ENCODE data around the gene GRIK1.
A peak's percentile ranks its signal among the peaks of the same experiment; 100 is the strongest.
"Not testable (repeated sequence)": the region's sequence is repeated elsewhere in the genome, so short reads cannot be mapped to it uniquely, and the experiment has no call there.

The GRIK1 gene

DNA sequence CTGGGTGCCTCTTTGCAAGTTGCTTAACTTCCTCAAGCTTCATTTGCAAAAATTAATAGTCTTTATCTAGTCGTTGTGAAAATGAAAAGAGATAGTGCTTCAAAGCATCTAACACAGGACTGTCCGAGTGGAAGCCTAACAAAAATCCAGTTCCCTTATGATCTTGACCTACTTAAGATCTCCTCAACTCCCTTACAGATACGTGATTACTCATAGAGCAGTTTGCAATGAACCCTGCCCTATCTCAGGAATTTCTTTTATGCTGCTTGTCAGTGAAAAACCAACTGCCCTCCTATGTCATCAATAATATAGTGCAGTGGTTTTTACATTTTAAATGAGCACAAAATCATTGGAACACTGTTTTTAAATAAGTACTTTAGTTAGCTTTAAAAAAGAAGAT is 326.8 kb downstream of the GRIK1 start:
- DNase-seq (ENCODE audit: insufficient read length) = no peak
- no peak for FAIRE-seq
- no peak for TF ChIP-seq POLR2A (IDR thresholded peaks at IDR 0.05; ENCODE audit: low read depth, low read length)
- TF ChIP-seq POLR2AphosphoS5 (IDR thresholded peaks at IDR 0.05; ENCODE audit: low read depth, low read length) = no peak
- no peak for TF ChIP-seq TAF1 (IDR thresholded peaks at IDR 0.05; ENCODE audit: borderline replicate concordance, low read depth, low read length)

DNA sequence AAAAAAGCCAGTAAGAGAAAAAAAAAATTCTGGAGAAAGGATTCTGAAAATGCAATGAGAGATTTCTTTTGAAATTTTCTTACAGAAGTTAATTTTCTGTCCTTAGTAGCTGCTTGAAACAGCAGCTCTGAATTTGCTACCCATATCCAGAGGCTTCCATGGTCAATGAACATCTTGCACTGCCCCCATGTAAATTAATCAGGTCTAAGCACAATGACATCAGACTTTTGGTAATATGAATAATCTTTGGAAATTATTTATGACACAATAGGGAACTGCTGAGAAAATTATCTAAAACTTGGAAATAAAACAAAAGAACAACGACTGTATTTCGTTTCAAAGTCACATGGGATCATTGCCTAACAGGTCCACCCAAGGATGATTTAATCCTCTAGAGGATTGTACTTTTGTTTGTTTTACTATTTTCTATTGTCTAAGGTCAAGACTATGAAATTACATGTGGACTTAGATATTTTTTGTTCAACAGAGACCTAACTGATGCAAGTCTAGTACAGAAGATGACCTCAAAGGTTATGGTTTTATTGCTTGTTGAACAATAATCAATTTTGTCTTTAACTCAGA is 328.9 kb downstream of the GRIK1 start:
- DNase-seq (ENCODE audit: insufficient read length) (no peak), FAIRE-seq (no peak)
- TF ChIP-seq POLR2AphosphoS5 (IDR thresholded peaks at IDR 0.05; ENCODE audit: low read depth, low read length) (no peak), TAF1 (IDR thresholded peaks at IDR 0.05; ENCODE audit: borderline replicate concordance, low read depth, low read length) (no peak), POLR2A (IDR thresholded peaks at IDR 0.05; ENCODE audit: low read depth, low read length) (no peak)

DNA sequence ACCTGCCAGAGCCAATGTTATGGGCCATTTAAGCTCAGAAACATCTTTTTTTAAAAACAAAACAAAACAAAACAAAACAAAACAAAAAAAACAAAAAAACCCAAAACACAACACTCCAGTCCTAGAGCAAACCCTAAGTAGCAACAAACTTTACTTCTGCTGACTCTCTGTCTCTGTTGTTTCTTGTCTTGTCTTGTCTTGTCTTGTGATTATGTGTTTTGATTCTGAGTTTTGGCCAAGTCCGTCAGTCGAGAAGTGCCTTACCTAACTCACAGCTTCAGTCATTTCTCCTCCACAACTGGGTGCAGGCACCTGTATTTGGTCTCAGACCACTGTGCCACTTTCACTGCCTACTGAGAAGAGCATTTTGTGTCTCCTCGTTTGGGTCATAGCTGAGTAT is 333.2 kb downstream of the GRIK1 start:
- FAIRE-seq (peak; percentile 14), DNase-seq (ENCODE audit: insufficient read length) (no peak)
- no peak for TF ChIP-seq TAF1 (IDR thresholded peaks at IDR 0.05; ENCODE audit: borderline replicate concordance, low read depth, low read length)
- TF ChIP-seq POLR2AphosphoS5 (IDR thresholded peaks at IDR 0.05; ENCODE audit: low read depth, low read length) = no peak
- TF ChIP-seq POLR2A (IDR thresholded peaks at IDR 0.05; ENCODE audit: low read depth, low read length) = no peak

DNA sequence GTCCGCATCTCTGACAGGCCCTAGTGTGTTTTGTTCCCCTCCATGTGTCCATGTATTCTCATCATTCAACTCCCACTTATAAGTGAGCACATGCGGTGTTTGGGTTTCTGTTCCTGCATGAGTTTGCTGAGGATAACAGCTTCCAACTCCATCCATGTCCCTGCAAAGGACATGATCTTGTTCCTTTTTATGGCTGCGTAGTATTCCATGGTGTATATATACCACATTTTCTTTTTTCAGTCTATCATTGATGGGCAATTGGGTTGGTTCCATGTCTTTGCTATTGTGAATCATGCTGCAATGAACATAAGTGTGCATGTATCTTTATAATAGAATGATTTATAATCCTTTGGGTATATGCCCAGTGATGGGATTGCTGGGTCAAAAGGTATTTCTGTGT is 334.6 kb downstream of the GRIK1 start:
- FAIRE-seq; DNase-seq (ENCODE audit: insufficient read length): not testable (repeated sequence)

DNA sequence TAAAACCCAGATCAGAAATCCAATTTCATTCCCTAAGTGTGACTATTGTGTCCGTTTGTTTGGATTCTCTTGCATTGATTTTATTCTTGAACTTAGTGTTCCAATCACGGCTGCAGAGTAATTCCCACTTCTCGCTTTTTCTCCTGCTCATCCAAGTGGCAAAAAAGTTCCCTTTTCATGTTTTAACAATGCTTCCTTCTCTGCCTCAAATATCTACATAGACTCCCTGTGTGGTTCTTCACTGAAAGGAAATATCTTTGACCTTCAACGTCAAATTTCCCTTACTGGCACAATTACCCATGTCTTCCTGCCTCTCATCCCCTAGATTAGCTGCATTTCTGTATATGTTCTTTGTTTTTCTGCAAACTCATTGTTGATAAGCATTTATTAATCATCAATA is 335.7 kb downstream of the GRIK1 start:
- TF ChIP-seq TAF1 (IDR thresholded peaks at IDR 0.05; ENCODE audit: borderline replicate concordance, low read depth, low read length) = no peak
- no peak for TF ChIP-seq POLR2AphosphoS5 (IDR thresholded peaks at IDR 0.05; ENCODE audit: low read depth, low read length)
- TF ChIP-seq POLR2A (IDR thresholded peaks at IDR 0.05; ENCODE audit: low read depth, low read length) = no peak
- DNase-seq (ENCODE audit: insufficient read length) (no peak), FAIRE-seq (no peak)

DNA sequence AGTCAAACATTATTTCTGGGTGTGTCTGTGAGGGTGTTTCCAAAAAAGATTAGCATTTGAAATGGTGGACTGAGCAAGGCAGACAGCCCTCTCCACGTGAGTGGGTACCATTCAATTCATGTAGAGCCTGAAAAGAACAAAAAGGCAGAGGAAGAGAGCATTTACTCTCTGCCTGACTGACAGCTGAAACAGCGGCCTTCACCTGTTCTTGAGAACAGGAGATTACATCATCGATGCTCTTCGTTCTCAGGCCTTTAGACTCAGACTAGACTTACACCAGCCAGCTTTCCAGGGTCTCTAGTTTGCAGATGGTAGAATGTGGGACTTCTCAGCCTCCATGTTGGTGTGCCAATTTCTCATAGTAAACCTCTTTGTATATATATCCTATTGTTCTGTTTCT is 338.7 kb downstream of the GRIK1 start:
- FAIRE-seq (no peak), DNase-seq (ENCODE audit: insufficient read length) (no peak)
- TF ChIP-seq TAF1 (IDR thresholded peaks at IDR 0.05; ENCODE audit: borderline replicate concordance, low read depth, low read length) = no peak
- no peak for TF ChIP-seq POLR2A (IDR thresholded peaks at IDR 0.05; ENCODE audit: low read depth, low read length)
- no peak for TF ChIP-seq POLR2AphosphoS5 (IDR thresholded peaks at IDR 0.05; ENCODE audit: low read depth, low read length)

DNA sequence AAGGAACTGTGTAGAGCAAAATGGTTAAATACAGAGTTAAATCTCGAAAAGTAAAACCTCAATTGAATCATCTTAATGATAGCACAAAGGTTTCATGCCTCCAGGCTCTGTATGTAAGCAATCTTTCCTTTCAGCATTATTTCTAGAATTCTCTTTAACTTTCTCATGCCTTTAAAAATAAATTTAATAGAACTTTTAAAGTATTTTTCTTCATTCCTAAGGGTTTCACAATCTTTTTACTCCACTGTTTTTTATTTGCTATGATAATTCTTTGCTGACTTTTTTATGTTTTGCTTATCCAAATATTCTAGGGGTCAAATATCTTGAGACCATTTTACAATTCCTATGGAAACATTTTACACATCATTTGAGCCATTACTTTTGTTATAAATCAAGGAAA is 353.1 kb downstream of the GRIK1 start:
- no peak for TF ChIP-seq POLR2AphosphoS5 (IDR thresholded peaks at IDR 0.05; ENCODE audit: low read depth, low read length)
- TF ChIP-seq POLR2A (IDR thresholded peaks at IDR 0.05; ENCODE audit: low read depth, low read length) = no peak
- TF ChIP-seq TAF1 (IDR thresholded peaks at IDR 0.05; ENCODE audit: borderline replicate concordance, low read depth, low read length) = no peak
- no peak for FAIRE-seq
- no peak for DNase-seq (ENCODE audit: insufficient read length)

DNA sequence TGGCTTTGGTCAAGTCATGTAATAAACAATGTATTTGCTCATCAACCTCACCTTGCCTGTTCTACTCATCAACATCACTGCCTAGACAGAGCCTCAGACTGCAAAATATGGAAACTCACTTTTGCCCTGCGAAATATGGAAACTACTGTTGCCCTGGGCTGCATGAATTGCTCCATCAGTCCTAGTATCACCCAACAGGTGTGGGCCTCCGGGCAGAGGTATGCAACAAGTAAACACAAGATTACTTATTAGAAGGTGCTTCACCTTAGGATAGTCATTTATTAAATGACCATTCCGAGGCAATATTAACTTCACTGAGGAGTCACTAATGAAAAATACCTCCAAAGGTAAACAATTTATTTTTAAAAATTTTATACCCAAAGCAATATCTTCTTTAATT is 354.3 kb downstream of the GRIK1 start:
- DNase-seq (ENCODE audit: insufficient read length) = no peak
- no peak for FAIRE-seq
- TF ChIP-seq POLR2A (IDR thresholded peaks at IDR 0.05; ENCODE audit: low read depth, low read length) = no peak
- TF ChIP-seq TAF1 (IDR thresholded peaks at IDR 0.05; ENCODE audit: borderline replicate concordance, low read depth, low read length) = no peak
- no peak for TF ChIP-seq POLR2AphosphoS5 (IDR thresholded peaks at IDR 0.05; ENCODE audit: low read depth, low read length)

DNA sequence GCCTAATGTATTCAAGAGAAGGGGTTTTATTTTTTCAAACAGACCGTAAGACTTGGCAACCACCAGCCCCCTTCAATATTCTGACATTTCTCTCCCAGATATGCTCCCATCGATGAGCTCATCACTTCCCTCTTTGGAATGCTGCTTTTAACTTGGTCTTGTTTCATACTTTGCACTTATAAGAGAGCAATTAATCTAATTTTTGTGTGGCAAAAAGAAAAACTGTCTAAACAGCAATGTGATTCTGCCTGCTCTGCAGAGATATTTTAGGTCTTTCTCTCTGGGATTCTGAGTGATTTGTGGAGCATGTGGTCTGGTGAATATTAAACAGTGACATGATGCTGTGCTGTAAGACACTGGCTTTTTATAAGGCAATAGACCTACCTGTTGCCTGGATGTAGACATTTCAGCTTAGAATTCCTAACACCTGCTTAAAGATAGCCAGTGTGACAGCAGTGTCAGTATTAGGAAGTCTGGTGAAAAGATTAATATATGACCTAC is 356.3 kb downstream of the GRIK1 start:
- no peak for DNase-seq (ENCODE audit: insufficient read length)
- no peak for FAIRE-seq
- no peak for TF ChIP-seq POLR2AphosphoS5 (IDR thresholded peaks at IDR 0.05; ENCODE audit: low read depth, low read length)
- no peak for TF ChIP-seq TAF1 (IDR thresholded peaks at IDR 0.05; ENCODE audit: borderline replicate concordance, low read depth, low read length)
- no peak for TF ChIP-seq POLR2A (IDR thresholded peaks at IDR 0.05; ENCODE audit: low read depth, low read length)

DNA sequence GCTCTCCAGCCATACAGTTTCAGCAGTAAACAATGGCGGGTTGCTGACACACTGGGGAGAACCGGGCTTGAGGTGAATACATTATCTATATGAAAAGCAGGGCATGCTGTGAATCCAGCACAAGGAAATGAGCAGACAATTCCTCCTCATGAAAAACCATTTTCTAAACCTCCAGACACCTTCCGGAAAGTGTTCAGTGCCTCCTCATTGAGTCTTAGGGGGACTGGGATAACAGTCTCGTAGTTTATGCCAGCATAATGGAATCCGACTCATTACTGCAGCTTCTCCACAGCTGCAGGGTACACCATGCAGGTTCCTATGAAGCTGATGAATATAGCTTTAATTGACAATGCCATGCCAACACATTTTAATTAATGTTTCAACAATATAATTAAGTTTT is 356.9 kb downstream of the GRIK1 start:
- TF ChIP-seq POLR2AphosphoS5 (IDR thresholded peaks at IDR 0.05; ENCODE audit: low read depth, low read length) (no peak), POLR2A (IDR thresholded peaks at IDR 0.05; ENCODE audit: low read depth, low read length) (no peak), TAF1 (IDR thresholded peaks at IDR 0.05; ENCODE audit: borderline replicate concordance, low read depth, low read length) (no peak)
- DNase-seq (ENCODE audit: insufficient read length) = no peak
- no peak for FAIRE-seq

DNA sequence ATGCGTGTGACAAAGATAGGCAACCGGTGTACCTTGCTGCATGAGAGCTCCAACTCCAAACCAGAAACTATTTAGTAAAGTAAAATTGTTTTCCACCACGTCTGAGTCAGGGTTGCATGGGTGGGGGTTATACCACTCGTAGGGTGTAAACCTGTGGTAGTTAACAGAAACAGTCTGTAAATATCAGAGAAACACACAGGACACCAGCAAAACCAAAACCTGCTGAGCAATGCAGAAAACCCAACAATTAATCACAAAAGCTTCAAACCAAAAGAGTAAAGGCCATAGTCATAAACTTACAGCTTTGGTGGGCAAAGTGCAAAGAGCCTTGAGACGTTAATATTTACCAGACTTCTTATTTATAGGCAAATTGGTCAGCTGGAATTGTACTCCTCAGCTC is 358.4 kb downstream of the GRIK1 start:
- TF ChIP-seq POLR2A (IDR thresholded peaks at IDR 0.05; ENCODE audit: low read depth, low read length) (no peak), POLR2AphosphoS5 (IDR thresholded peaks at IDR 0.05; ENCODE audit: low read depth, low read length) (no peak), TAF1 (IDR thresholded peaks at IDR 0.05; ENCODE audit: borderline replicate concordance, low read depth, low read length) (no peak)
- DNase-seq (ENCODE audit: insufficient read length) = no peak
- no peak for FAIRE-seq

DNA sequence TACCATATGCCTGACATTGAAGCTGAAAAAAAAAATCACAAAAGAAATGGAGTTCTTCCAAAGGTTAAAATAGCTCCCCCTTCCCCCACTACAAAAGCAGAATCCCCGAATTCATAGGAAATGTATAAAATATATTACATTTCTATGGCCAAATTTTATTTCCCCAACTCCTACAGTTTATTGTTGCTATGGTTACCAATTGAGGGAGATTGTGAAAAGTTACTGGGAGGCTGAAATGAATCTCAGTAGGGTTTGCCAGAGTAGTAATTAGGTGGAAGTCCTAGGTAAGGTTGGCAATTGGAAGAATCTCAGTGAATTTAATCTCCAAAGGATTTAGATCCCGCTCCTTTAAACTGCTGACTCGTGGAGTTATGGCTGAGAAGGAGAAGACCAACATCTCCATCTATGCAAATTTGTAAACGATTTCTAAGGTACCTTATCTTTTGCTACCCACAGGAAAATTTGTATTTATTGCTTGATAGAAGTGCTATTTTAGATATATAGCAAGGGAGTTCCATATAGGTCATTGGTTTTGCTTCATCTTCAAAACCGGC is 359.0 kb downstream of the GRIK1 start:
- FAIRE-seq (no peak), DNase-seq (ENCODE audit: insufficient read length) (no peak)
- TF ChIP-seq POLR2A (IDR thresholded peaks at IDR 0.05; ENCODE audit: low read depth, low read length) = no peak
- no peak for TF ChIP-seq POLR2AphosphoS5 (IDR thresholded peaks at IDR 0.05; ENCODE audit: low read depth, low read length)
- TF ChIP-seq TAF1 (IDR thresholded peaks at IDR 0.05; ENCODE audit: borderline replicate concordance, low read depth, low read length) = no peak
